ENCODE results near the gene EMC6.
A peak's percentile ranks its signal among the peaks of the same experiment; 100 is the strongest.

Gene EMC6

GRCh38 chr17:3626831-3627768, 41.5 kb upstream of the EMC6 start:
- no peak overlapping the region for H4K91ac ChIP-seq (ENCODE audit: low read depth, low read length, poor library complexity)
- H2BK12ac ChIP-seq (ENCODE audit: low read length): no peak overlapping the region
- H3K36me3 ChIP-seq (replicated peaks in 1 of 2; ENCODE audit: control insufficient read depth in 2 of 2, insufficient read depth in 2 of 2, low read length in 2 of 2): peaks cover 30 to 74% of the 10 kb centered on the region in 2 donors
- H3K23ac ChIP-seq (ENCODE audit: low read depth, low read length, poor library complexity): no peak overlapping the region
- no peaks in the 10 kb centered on the region for H3K9me3 ChIP-seq (replicated peaks in 1 of 2; ENCODE audit: control insufficient read depth in 2 of 2, insufficient read depth in 1 of 2, low read depth in 1 of 2, low read length in 2 of 2)
- no CpG with 5 or more reads among the region's 16 CpGs for WGBS, 2 donors (ENCODE audit: extremely low coverage in 2 of 2, insufficient read length in 2 of 2, insufficient replicate concordance in 1 of 2)
- H3K27me3 ChIP-seq (ENCODE audit: control insufficient read depth in 3 of 3, insufficient read depth in 3 of 3, low read depth in 1 of 3, low read length in 3 of 3): no peaks in the 10 kb centered on the region
- no peak overlapping the region for H3K4ac ChIP-seq (ENCODE audit: low read length)
- H3K79me1 ChIP-seq (ENCODE audit: low read depth, low read length): peaks cover 2% of the 10 kb centered on the region
- H3K4me1 ChIP-seq (ENCODE audit: control insufficient read depth in 2 of 2, insufficient read depth in 1 of 2, low read depth in 1 of 2, low read length in 2 of 2): no peaks in the 10 kb centered on the region
- no peak overlapping the region for H3K14ac ChIP-seq (ENCODE audit: low read length)
- no peak overlapping the region for H3K4me3 ChIP-seq (ENCODE audit: low read length in 2 of 2)
- no peak overlapping the region for H2BK120ac ChIP-seq (ENCODE audit: low read depth, low read length)
- H2AFZ ChIP-seq (ENCODE audit: low read length): no peak overlapping the region
- no peak overlapping the region for H3K9ac ChIP-seq (ENCODE audit: low read depth, low read length, poor library complexity)
- H2BK15ac ChIP-seq (ENCODE audit: low read length): no peak overlapping the region
- no peak overlapping the region for H2BK5ac ChIP-seq (ENCODE audit: low read length)
- no peak overlapping the region for H3K27ac ChIP-seq (replicated peaks; ENCODE audit: low read length)
- DNase-seq (ENCODE audit: low spot score): no peak
- H3K18ac ChIP-seq (ENCODE audit: low read length): no peak overlapping the region
- no peak overlapping the region for H3K4me2 ChIP-seq (ENCODE audit: insufficient read depth, low read length, poor library complexity, severe bottlenecking)
- no peak overlapping the region for H2AK5ac ChIP-seq (ENCODE audit: low read depth, low read length)
- no peak overlapping the region for H4K8ac ChIP-seq (ENCODE audit: low read depth, low read length)

GRCh38 chr17:3627769-3628167, 40.8 kb upstream of the EMC6 start:
- Histone ChIP-seq H3K4me3 (ENCODE audit: low read length in 2 of 2) (no peak overlapping the region), H3K36me3 (replicated peaks in 1 of 2; ENCODE audit: control insufficient read depth in 2 of 2, insufficient read depth in 2 of 2, low read length in 2 of 2) (peaks cover 32 to 76% of the 10 kb centered on the region in 2 donors), H2BK15ac (ENCODE audit: low read length) (no peak overlapping the region), H2BK120ac (ENCODE audit: low read depth, low read length) (no peak overlapping the region), H2AFZ (ENCODE audit: low read length) (no peak overlapping the region), H3K18ac (ENCODE audit: low read length) (no peak overlapping the region), H2AK5ac (ENCODE audit: low read depth, low read length) (no peak overlapping the region), H3K27me3 (ENCODE audit: control insufficient read depth in 3 of 3, insufficient read depth in 3 of 3, low read depth in 1 of 3, low read length in 3 of 3) (no peaks in the 10 kb centered on the region), H3K14ac (ENCODE audit: low read length) (no peak overlapping the region), H2BK12ac (ENCODE audit: low read length) (no peak overlapping the region), H3K4me1 (ENCODE audit: control insufficient read depth in 2 of 2, insufficient read depth in 1 of 2, low read depth in 1 of 2, low read length in 2 of 2) (no peaks in the 10 kb centered on the region), H4K8ac (ENCODE audit: low read depth, low read length) (no peak overlapping the region), H3K9ac (ENCODE audit: low read depth, low read length, poor library complexity) (no peak overlapping the region), H3K79me1 (ENCODE audit: low read depth, low read length) (peaks cover 5% of the 10 kb centered on the region), H3K9me3 (replicated peaks in 1 of 2; ENCODE audit: control insufficient read depth in 2 of 2, insufficient read depth in 1 of 2, low read depth in 1 of 2, low read length in 2 of 2) (no peaks in the 10 kb centered on the region), H3K23ac (ENCODE audit: low read depth, low read length, poor library complexity) (no peak overlapping the region), H3K27ac (replicated peaks; ENCODE audit: low read length) (no peak overlapping the region), H3K4me2 (ENCODE audit: insufficient read depth, low read length, poor library complexity, severe bottlenecking) (no peak overlapping the region), H4K91ac (ENCODE audit: low read depth, low read length, poor library complexity) (no peak overlapping the region), H2BK5ac (ENCODE audit: low read length) (no peak overlapping the region), H3K4ac (ENCODE audit: low read length) (no peak overlapping the region)
- WGBS, 2 donors (ENCODE audit: extremely low coverage in 2 of 2, insufficient read length in 2 of 2, insufficient replicate concordance in 1 of 2): no CpG with 5 or more reads among the region's 11 CpGs
- DNase-seq (ENCODE audit: low spot score): no peak

GRCh38 chr17:3630781-3631180, 37.8 kb upstream of the EMC6 start:
- no peak overlapping the region for H3K4me2 ChIP-seq (ENCODE audit: insufficient read depth, low read length, poor library complexity, severe bottlenecking)
- no peak for DNase-seq (ENCODE audit: low spot score)
- H3K23ac ChIP-seq (ENCODE audit: low read depth, low read length, poor library complexity): no peak overlapping the region
- no peak overlapping the region for H2BK5ac ChIP-seq (ENCODE audit: low read length)
- peaks cover 15 to 56% of the 10 kb centered on the region in 2 donors for H3K36me3 ChIP-seq (replicated peaks in 1 of 2; ENCODE audit: control insufficient read depth in 2 of 2, insufficient read depth in 2 of 2, low read length in 2 of 2)
- H3K4me1 ChIP-seq (ENCODE audit: control insufficient read depth in 2 of 2, insufficient read depth in 1 of 2, low read depth in 1 of 2, low read length in 2 of 2): peaks cover 1 to 4% of the 10 kb centered on the region in 2 donors
- H2BK15ac ChIP-seq (ENCODE audit: low read length): no peak overlapping the region
- no peak overlapping the region for H2BK12ac ChIP-seq (ENCODE audit: low read length)
- H2AFZ ChIP-seq (ENCODE audit: low read length): no peak overlapping the region
- no peaks in the 10 kb centered on the region for H3K9me3 ChIP-seq (replicated peaks in 1 of 2; ENCODE audit: control insufficient read depth in 2 of 2, insufficient read depth in 1 of 2, low read depth in 1 of 2, low read length in 2 of 2)
- H3K18ac ChIP-seq (ENCODE audit: low read length): no peak overlapping the region
- peak overlapping the region; percentile 21 for H3K9ac ChIP-seq (ENCODE audit: low read depth, low read length, poor library complexity)
- H4K8ac ChIP-seq (ENCODE audit: low read depth, low read length): no peak overlapping the region
- H3K79me1 ChIP-seq (ENCODE audit: low read depth, low read length): peaks cover 14% of the 10 kb centered on the region
- no peak overlapping the region for H3K4ac ChIP-seq (ENCODE audit: low read length)
- no peak overlapping the region for H3K4me3 ChIP-seq (ENCODE audit: low read length in 2 of 2)
- WGBS, 2 donors (ENCODE audit: extremely low coverage in 2 of 2, insufficient read length in 2 of 2, insufficient replicate concordance in 1 of 2): no CpG with 5 or more reads among the region's 10 CpGs
- H2AK5ac ChIP-seq (ENCODE audit: low read depth, low read length): no peak overlapping the region
- H2BK120ac ChIP-seq (ENCODE audit: low read depth, low read length): no peak overlapping the region
- no peaks in the 10 kb centered on the region for H3K27me3 ChIP-seq (ENCODE audit: control insufficient read depth in 3 of 3, insufficient read depth in 3 of 3, low read depth in 1 of 3, low read length in 3 of 3)
- H3K27ac ChIP-seq (replicated peaks; ENCODE audit: low read length): no peak overlapping the region
- peak overlapping the region; percentile 82 for H3K14ac ChIP-seq (ENCODE audit: low read length)
- H4K91ac ChIP-seq (ENCODE audit: low read depth, low read length, poor library complexity): no peak overlapping the region

GRCh38 chr17:3632287-3632686, 36.3 kb upstream of the EMC6 start:
- H2AFZ ChIP-seq (ENCODE audit: low read length): no peak overlapping the region
- H2BK15ac ChIP-seq (ENCODE audit: low read length): no peak overlapping the region
- H3K9me3 ChIP-seq (replicated peaks in 1 of 2; ENCODE audit: control insufficient read depth in 2 of 2, insufficient read depth in 1 of 2, low read depth in 1 of 2, low read length in 2 of 2): no peaks in the 10 kb centered on the region
- H2BK5ac ChIP-seq (ENCODE audit: low read length): no peak overlapping the region
- H3K14ac ChIP-seq (ENCODE audit: low read length): no peak overlapping the region
- H3K23ac ChIP-seq (ENCODE audit: low read depth, low read length, poor library complexity): no peak overlapping the region
- H3K36me3 ChIP-seq (replicated peaks in 1 of 2; ENCODE audit: control insufficient read depth in 2 of 2, insufficient read depth in 2 of 2, low read length in 2 of 2): peaks cover 15 to 44% of the 10 kb centered on the region in 2 donors
- H3K27ac ChIP-seq (replicated peaks; ENCODE audit: low read length): no peak overlapping the region
- peaks cover 3 to 4% of the 10 kb centered on the region in 2 donors for H3K4me1 ChIP-seq (ENCODE audit: control insufficient read depth in 2 of 2, insufficient read depth in 1 of 2, low read depth in 1 of 2, low read length in 2 of 2)
- WGBS, 2 donors (ENCODE audit: extremely low coverage in 2 of 2, insufficient read length in 2 of 2, insufficient replicate concordance in 1 of 2): no CpG with 5 or more reads among the region's 7 CpGs
- no peak overlapping the region for H3K4me3 ChIP-seq (ENCODE audit: low read length in 2 of 2)
- no peak overlapping the region for H3K18ac ChIP-seq (ENCODE audit: low read length)
- no peak for DNase-seq (ENCODE audit: low spot score)
- H3K79me1 ChIP-seq (ENCODE audit: low read depth, low read length): peaks cover 19% of the 10 kb centered on the region
- H3K9ac ChIP-seq (ENCODE audit: low read depth, low read length, poor library complexity): no peak overlapping the region
- H4K8ac ChIP-seq (ENCODE audit: low read depth, low read length): no peak overlapping the region
- H2BK12ac ChIP-seq (ENCODE audit: low read length): no peak overlapping the region
- H3K27me3 ChIP-seq (ENCODE audit: control insufficient read depth in 3 of 3, insufficient read depth in 3 of 3, low read depth in 1 of 3, low read length in 3 of 3): no peaks in the 10 kb centered on the region
- H2BK120ac ChIP-seq (ENCODE audit: low read depth, low read length): no peak overlapping the region
- no peak overlapping the region for H3K4ac ChIP-seq (ENCODE audit: low read length)
- no peak overlapping the region for H3K4me2 ChIP-seq (ENCODE audit: insufficient read depth, low read length, poor library complexity, severe bottlenecking)
- H4K91ac ChIP-seq (ENCODE audit: low read depth, low read length, poor library complexity): no peak overlapping the region
- no peak overlapping the region for H2AK5ac ChIP-seq (ENCODE audit: low read depth, low read length)

Data from neuronal stem cell (in vitro differentiated cells).